Common myeloid progenitor, CD34-positive (primary cell): ENCODE data around the gene ETDC.

Experiments
- CTCF ChIA-PET: fragments of 350-600 bp; sonication (Branson Sonifier 250); formaldehyde crosslinking; loops from one replicate; lab custom pipeline; 2021; ENCODE audit warnings: antibody characterized with exemption; lab: Charles Lee
- POLR2A ChIA-PET: fragments of 350-600 bp; sonication (Branson Sonifier 250); formaldehyde crosslinking; loops from one replicate; lab custom pipeline; 2021; ENCODE audit warnings: antibody characterized with exemption; lab: Charles Lee
- DNase-seq, 3 donors: peaks; one replicate each; pipeline versions ENCODE4 v3.0.0 to v3.0.0-alpha.2; 2013
- H3K27ac ChIP-seq, 2 experiments: 1 replicate in 1 of 2; 2 replicates in 1 of 2; pipeline ENCODE4 v1.7.0; 2013; ENCODE audit warnings: inconsistent platforms in 2 of 2, low read length in 2 of 2, mild to moderate bottlenecking in 2 of 2, low read depth in 1 of 2, moderate library complexity in 1 of 2; ENCODE audit not compliant: severe bottlenecking in 2 of 2, insufficient read depth in 1 of 2, poor library complexity in 1 of 2
- H3K27me3 ChIP-seq, 5 experiments: replicated peaks in 2 of 5; 1 replicate in 3 of 5; 2 replicates in 2 of 5; pipeline versions ENCODE4 v1.6.1 to v1.7.0; 2013; ENCODE audit warnings: low read length in 4 of 5, mild to moderate bottlenecking in 2 of 5, moderate library complexity in 2 of 5, inconsistent platforms in 1 of 5; ENCODE audit not compliant: insufficient read depth in 5 of 5, control insufficient read depth in 4 of 5
- H3K36me3 ChIP-seq, 4 experiments: 1 replicate in 2 of 4; 2 replicates in 2 of 4; pipeline versions ENCODE4 v1.6.1 to v1.7.0; 2013; ENCODE audit warnings: low read length in 3 of 4, control low read depth in 1 of 4, mild to moderate bottlenecking in 1 of 4; ENCODE audit not compliant: control insufficient read depth in 4 of 4, insufficient read depth in 4 of 4
- H3K4me1 ChIP-seq, 4 experiments: 1 replicate in 3 of 4; 2 replicates in 1 of 4; pipeline versions ENCODE4 v1.6.1 to v1.7.1; 2013; ENCODE audit warnings: low read length in 3 of 4, mild to moderate bottlenecking in 3 of 4, control low read depth in 1 of 4, inconsistent platforms in 1 of 4, moderate library complexity in 1 of 4; ENCODE audit not compliant: control insufficient read depth in 4 of 4, insufficient read depth in 4 of 4; ENCODE audit errors: control extremely low read depth in 1 of 4
- H3K4me3 ChIP-seq, 7 experiments: 1 replicate in 4 of 7; 2 replicates in 3 of 7; pipeline versions ENCODE4 v1.5.1 to v1.7.0; 2013; ENCODE audit warnings: mild to moderate bottlenecking in 7 of 7, low read length in 6 of 7, moderate library complexity in 6 of 7, inconsistent platforms in 2 of 7, low read depth in 2 of 7, control low read depth in 1 of 7; ENCODE audit not compliant: insufficient read depth in 4 of 7, control insufficient read depth in 1 of 7; ENCODE audit errors: extremely low read depth in 1 of 7
- H3K9me3 ChIP-seq, 5 experiments: 1 replicate in 4 of 5; 2 replicates in 1 of 5; pipeline versions ENCODE4 v1.6.1 to v1.7.1; 2013; ENCODE audit warnings: low read length in 4 of 5, mild to moderate bottlenecking in 2 of 5, inconsistent platforms in 1 of 5, low read depth in 1 of 5, moderate library complexity in 1 of 5; ENCODE audit not compliant: control insufficient read depth in 4 of 5, insufficient read depth in 2 of 5; ENCODE audit errors: control extremely low read depth in 1 of 5
- WGBS: methylation state at CpG from one replicate; pipeline ENCODE4 v1.1.5; 2013; ENCODE audit not compliant: insufficient coverage; 5-methylcytosine and 5-hydroxymethylcytosine counted together

Gene ETDC

DNA sequence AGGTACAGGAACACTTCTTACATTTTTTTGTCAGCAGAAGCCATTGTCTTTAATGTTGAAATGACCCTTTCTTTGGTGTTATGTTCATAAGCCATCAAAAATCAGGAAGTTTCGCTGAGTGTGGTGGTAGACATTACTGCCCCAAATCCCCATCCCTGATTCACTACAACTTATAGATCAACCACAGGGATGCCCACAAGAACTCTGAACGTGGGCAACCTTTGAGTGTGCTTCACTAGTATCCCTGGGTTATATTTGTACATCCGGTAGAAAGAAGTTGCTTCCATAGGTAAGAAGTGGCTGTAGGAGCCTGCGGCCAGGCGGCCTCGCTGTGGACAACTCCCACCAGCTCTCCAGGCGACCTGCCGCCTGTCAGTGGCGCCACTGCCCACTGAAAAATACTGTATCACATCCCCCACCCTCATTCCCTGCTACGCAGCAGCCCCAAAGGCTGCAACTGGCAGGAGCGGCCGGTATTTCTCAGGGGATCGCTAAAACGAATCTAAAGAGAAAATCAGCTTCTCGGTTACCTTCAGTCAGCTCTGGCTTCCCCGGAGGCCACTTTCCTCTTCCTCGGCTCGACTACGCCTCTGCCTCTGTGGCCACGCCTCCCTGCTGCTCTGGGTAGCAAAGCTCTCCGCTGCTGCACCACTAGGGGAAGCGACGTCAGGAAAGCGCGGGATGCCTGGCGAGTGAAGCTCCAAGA, 13.9 kb upstream of the ETDC start:
- H3K4me1 ChIP-seq: peaks cover 0 to 11% (median 0%) of the 10 kb centered on the region in 4 experiments
- DNase-seq: peak; percentile 25 to 69 (median 62)
- peaks cover 0 to 2% (median 0%) of the 10 kb centered on the region in 5 experiments for H3K27me3 ChIP-seq
- POLR2A ChIA-PET: no interaction called here
- H3K9me3 ChIP-seq: peaks cover 0 to 7% (median 5%) of the 10 kb centered on the region in 5 experiments
- CTCF ChIA-PET: no interaction called here
- WGBS: 28% methylated on average over 24 of the region's 26 CpGs
- peak overlapping the region; percentile 31 to 78 (median 47) for H3K4me3 ChIP-seq
- H3K36me3 ChIP-seq: peaks cover 0 to 20% (median 0%) of the 10 kb centered on the region in 4 experiments
- H3K27ac ChIP-seq: peak overlapping the region in 1 of 2 experiments; percentile 26

DNA sequence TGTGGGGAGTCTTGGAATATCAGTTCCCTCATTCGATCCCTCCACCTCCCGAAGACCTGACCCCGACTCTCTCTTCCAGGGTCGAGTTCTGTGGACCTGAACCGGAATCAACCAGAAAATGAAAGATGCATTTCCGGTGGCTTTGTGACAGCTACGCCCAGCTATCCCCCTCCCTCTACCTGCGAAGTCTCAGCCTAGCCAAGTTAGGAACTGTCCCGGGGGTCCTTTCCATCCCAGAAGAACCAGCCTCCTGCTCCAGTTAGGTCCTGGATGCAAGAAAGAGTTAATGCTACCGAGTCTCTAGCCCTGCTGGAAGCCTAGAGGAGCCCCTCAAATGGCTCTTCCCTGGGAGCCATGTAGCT, 13.4 kb upstream of the ETDC start:
- ChIA-PET POLR2A (no interaction called here), CTCF (no interaction called here)
- Histone ChIP-seq H3K27ac (no peak overlapping the region), H3K27me3 (peaks cover 0 to 2% (median 0%) of the 10 kb centered on the region in 5 experiments), H3K4me3 (peak overlapping the region; percentile 31 to 78 (median 47)), H3K4me1 (peaks cover 0 to 11% (median 0%) of the 10 kb centered on the region in 4 experiments), H3K9me3 (peaks cover 0 to 5% (median 4%) of the 10 kb centered on the region in 5 experiments), H3K36me3 (peaks cover 0 to 19% (median 0%) of the 10 kb centered on the region in 4 experiments)
- whole genome bisulfite sequencing: 31% methylated on average over 9 of the region's 10 CpGs
- no peak for DNase-seq

DNA sequence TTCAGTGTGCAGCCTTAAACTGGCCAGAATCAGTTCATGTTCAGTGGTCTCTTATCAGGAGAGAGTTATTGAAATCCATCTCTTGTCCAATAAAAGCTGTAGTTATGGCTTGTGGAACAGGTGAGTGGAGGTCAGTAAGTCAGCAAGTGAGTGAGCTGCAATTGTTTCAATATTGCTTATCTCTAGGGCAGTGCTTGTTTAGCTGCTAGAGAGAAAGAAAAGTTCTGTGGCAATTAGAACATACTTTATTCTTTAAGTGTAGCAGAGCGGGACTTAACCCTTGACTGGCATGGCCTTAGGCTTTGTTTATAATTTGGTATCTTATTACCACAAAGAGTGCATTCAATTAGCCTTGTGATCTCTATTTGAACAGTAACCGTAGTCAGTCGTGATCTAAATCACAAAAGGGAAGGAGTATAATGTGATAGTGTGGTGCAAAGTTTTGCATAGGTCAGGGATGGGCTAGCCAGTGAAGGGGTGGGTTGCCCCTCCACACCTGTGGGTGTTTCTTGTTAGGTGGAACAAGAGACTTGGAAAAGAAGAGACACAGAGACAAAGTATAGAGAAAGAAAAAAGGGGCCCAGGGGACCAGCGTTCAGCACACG, 6.9 kb upstream of the ETDC start:
- Histone ChIP-seq H3K36me3 (no peaks in the 10 kb centered on the region), H3K4me1 (no peaks in the 10 kb centered on the region), H3K4me3 (no peak overlapping the region), H3K27me3 (peaks cover 0 to 2% (median 0%) of the 10 kb centered on the region in 5 experiments), H3K27ac (no peak overlapping the region), H3K9me3 (peaks cover 0 to 1% (median 0%) of the 10 kb centered on the region in 5 experiments)
- ChIA-PET CTCF (no interaction called here), POLR2A (no interaction called here)
- DNase-seq: no peak
- WGBS: 93% methylated on average over 3 of the region's 5 CpGs

DNA sequence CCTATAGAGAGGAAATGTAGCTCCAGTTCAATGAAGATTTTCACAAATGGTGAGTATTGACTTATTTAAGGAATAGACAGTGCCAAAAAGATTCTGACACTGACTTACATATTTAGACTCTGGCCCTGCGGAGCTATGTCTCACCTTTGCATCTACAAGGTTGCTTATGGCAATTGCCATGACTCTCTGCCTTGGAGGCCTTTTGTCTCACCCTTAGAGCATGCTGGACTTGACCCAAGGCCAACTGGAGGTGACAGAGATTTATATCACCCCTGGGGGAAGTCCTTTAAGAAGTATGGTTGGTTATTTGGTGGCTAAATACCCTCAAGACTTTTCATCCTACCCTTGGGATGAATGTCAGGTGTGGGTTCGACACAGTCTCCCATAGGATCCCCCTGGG, 4.5 kb upstream of the ETDC start:
- 84% methylated on average over 2 of the region's 2 CpGs for WGBS
- no peak for DNase-seq
- Histone ChIP-seq H3K4me1 (no peaks in the 10 kb centered on the region), H3K9me3 (no peaks in the 10 kb centered on the region), H3K27me3 (peaks cover 0 to 2% (median 0%) of the 10 kb centered on the region in 5 experiments), H3K27ac (no peak overlapping the region), H3K36me3 (no peaks in the 10 kb centered on the region), H3K4me3 (no peak overlapping the region)
- POLR2A ChIA-PET: no interaction called here
- CTCF ChIA-PET: no interaction called here

DNA sequence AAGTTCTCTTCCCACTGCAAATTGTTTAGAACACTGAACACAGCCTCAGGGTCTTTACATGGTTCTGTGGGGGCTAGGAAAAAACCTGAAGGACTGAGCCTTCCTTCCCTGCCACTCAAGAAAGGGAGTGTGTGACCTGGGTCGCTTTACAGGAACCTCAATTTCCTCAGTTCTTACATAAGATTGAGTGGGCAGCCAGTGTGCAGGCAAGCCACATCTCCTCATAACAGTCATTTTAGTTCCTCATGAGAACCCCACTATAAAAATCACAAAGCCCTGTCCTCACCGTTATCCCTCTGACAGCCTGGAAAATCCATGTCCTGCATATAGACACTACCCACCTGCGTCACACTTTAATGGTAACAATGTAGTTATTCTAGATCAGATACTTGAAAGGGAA, 2.1 kb upstream of the ETDC start:
- ChIA-PET POLR2A (no interaction called here), CTCF (no interaction called here)
- Histone ChIP-seq H3K36me3 (no peaks in the 10 kb centered on the region), H3K9me3 (no peaks in the 10 kb centered on the region), H3K27ac (no peak overlapping the region), H3K4me3 (no peak overlapping the region), H3K4me1 (no peaks in the 10 kb centered on the region), H3K27me3 (no peaks in the 10 kb centered on the region)
- no peak for DNase-seq
- WGBS: 14% methylated on average over 1 of the region's 3 CpGs

DNA sequence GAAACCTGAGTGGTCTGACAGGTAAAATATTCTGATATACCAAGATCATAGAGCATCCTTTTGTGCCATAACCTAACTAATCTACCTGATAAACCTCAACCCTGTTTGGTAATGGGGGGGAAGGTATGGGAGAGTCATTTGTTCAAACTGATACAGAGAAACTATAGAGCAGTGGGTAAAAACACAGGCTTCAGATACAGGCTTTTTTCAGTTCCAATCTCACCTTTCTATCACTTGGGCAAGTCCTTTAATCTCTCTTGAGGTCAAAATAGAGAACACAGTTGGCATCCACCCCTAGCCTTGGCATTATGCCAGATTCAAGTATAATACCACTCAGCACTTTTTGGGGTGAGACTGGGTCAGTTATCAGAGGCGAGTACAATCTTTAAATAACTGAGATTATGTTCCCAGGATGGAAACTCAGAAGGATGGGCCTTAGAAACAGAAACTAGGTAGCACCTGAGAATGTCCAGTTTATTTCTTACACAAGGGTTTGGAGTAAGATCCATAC, 880 bp upstream of the ETDC start:
- peak in 1 of 3 donors; percentile 7 for DNase-seq
- Histone ChIP-seq H3K27me3 (no peaks in the 10 kb centered on the region), H3K9me3 (no peaks in the 10 kb centered on the region), H3K27ac (no peak overlapping the region), H3K36me3 (no peaks in the 10 kb centered on the region), H3K4me1 (no peaks in the 10 kb centered on the region), H3K4me3 (no peak overlapping the region)
- POLR2A ChIA-PET: no interaction called here
- CTCF ChIA-PET: no interaction called here
- 63% methylated on average over 1 of the region's 1 CpG for WGBS

DNA sequence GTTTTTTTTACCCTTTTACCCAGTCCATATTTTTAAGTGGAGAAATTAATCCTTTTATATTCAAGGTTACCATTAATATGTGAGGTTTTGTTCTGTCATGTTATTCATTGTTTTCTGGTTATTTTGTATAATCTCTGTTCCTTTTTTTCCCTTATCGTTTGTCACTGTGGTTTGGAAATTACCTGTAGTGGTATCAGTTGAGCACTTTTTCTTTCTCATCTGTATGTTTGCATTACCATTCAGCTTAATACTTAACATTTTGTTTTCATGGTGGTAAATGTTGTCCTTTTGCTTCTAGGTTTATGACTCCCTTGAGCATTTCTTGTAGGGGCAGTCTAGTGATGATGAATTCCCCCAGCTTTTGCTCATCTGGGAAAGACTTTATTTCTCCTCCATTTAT, 6.6 kb downstream of the ETDC start:
- WGBS: no CpG with 5 or more reads among the region's 1 CpG

More for the DNA sequence above, 6.6 kb downstream of the ETDC start:
- Histone ChIP-seq H3K4me1 (no peaks in the 10 kb centered on the region), H3K36me3 (peaks cover 0 to 11% (median 2%) of the 10 kb centered on the region in 4 experiments), H3K27ac (no peak overlapping the region), H3K27me3 (no peaks in the 10 kb centered on the region), H3K4me3 (no peak overlapping the region), H3K9me3 (peaks cover 1 to 20% (median 5%) of the 10 kb centered on the region in 5 experiments)
- DNase-seq: no peak
- ChIA-PET CTCF (no interaction called here), POLR2A (no interaction called here)
